PFSK-1 (cell line): ENCODE measurements around the gene OMP.

ENCODE experiments used
- FOXP2 ChIP-seq: optimal IDR thresholded peaks from 2 replicates; pipeline ENCODE3; 2011; ENCODE audit warnings: borderline replicate concordance, control low read depth, inconsistent platforms; ENCODE audit not compliant: insufficient read depth; ENCODE audit errors: extremely low read length, extremely low read depth
- POLR2AphosphoS5 ChIP-seq: IDR thresholded peaks from 2 replicates; pipeline ENCODE4 v1.6.1; 2012; ENCODE audit warnings: low read depth, mild to moderate bottlenecking, control low read depth, low read length, moderate library complexity
- REST ChIP-seq, 2 experiments: IDR thresholded peaks; 2 replicates each; pipeline versions ENCODE4 v1.6.1 to v1.8.0; 2011 to 2012; ENCODE audit warnings: low read depth in 2 of 2, low read length in 2 of 2, control low read depth in 1 of 2, inconsistent platforms in 1 of 2, mild to moderate bottlenecking in 1 of 2, moderate library complexity in 1 of 2; ENCODE audit not compliant: insufficient read depth in 1 of 2
- SIN3A ChIP-seq: IDR thresholded peaks from 2 replicates; pipeline ENCODE4 v1.6.1; 2012; ENCODE audit warnings: mild to moderate bottlenecking, low read length, moderate library complexity, borderline replicate concordance; ENCODE audit not compliant: insufficient read depth
- TAF1 ChIP-seq: IDR thresholded peaks from 2 replicates; pipeline ENCODE4 v1.6.1; 2012; ENCODE audit warnings: low read length, control low read depth, borderline replicate concordance; ENCODE audit not compliant: insufficient read depth

Gene OMP

GRCh38 chr11:77060234-77060633 lies 42.4 kb upstream of the OMP start:
- TF ChIP-seq TAF1 (no peak), SIN3A (no peak), POLR2AphosphoS5 (no peak), FOXP2 (no peak), REST (IDR thresholded peaks at IDR 0.05; ENCODE audit: insufficient read depth in 1 of 2, low read depth in 2 of 2, low read length in 2 of 2) (no peak)

GRCh38 chr11:77062924-77063323 lies 39.7 kb upstream of the OMP start:
- TF ChIP-seq TAF1 (no peak), REST (IDR thresholded peaks at IDR 0.05; ENCODE audit: insufficient read depth in 1 of 2, low read depth in 2 of 2, low read length in 2 of 2) (no peak), FOXP2 (no peak), POLR2AphosphoS5 (no peak), SIN3A (no peak)

- TF ChIP-seq TAF1 (no peak), FOXP2 (no peak), SIN3A (no peak), POLR2AphosphoS5 (no peak), REST (IDR thresholded peaks at IDR 0.05; ENCODE audit: insufficient read depth in 1 of 2, low read depth in 2 of 2, low read length in 2 of 2) (no peak)
These were observed 39.2 kb upstream of the OMP start for GRCh38 chr11:77063407-77063806.

GRCh38 chr11:77063861-77064260 lies 38.8 kb upstream of the OMP start:
- no peak for TF ChIP-seq SIN3A
- TF ChIP-seq POLR2AphosphoS5, result no peak
- no peak for TF ChIP-seq TAF1
- no peak for TF ChIP-seq REST (IDR thresholded peaks at IDR 0.05; ENCODE audit: insufficient read depth in 1 of 2, low read depth in 2 of 2, low read length in 2 of 2)
- TF ChIP-seq FOXP2, result no peak
